Activated T-helper 1 cell treated with anti-CD3 and anti-CD28 coated beads, Interleukin-2, amount 50 U/mL, for 16 hours (primary cell): ENCODE measurements around the gene EIF5AL1.
"Not testable (repeated sequence)": the region's sequence is repeated elsewhere in the genome, so short reads cannot be mapped to it uniquely, and the experiment has no call there.

Source experiments
- DNase-seq, 2 donors: peaks; one replicate each; pipeline ENCODE4 v3.0.0-alpha.2; 2020; ENCODE audit warnings: low read depth in 1 of 2, low spot score in 1 of 2

Gene EIF5AL1

GRCh38 chr10:79509306-79509933, 2.9 kb upstream of the EIF5AL1 start:
- DNase-seq: not testable (repeated sequence)

- DNase-seq: not testable (repeated sequence)
Observed at GRCh38 chr10:79509934-79510508, 2.3 kb upstream of the EIF5AL1 start.

GRCh38 chr10:79516532-79517205, 4.3 kb downstream of the EIF5AL1 start:
- DNase-seq: not testable (repeated sequence)

GRCh38 chr10:79517567-79517966, 5.2 kb downstream of the EIF5AL1 start:
- not testable (repeated sequence) for DNase-seq

GRCh38 chr10:79521751-79522150, 9.4 kb downstream of the EIF5AL1 start:
- not testable (repeated sequence) for DNase-seq

GRCh38 chr10:79522464-79522863, 10.1 kb downstream of the EIF5AL1 start:
- not testable (repeated sequence) for DNase-seq

GRCh38 chr10:79523157-79523853, 11.0 kb downstream of the EIF5AL1 start:
- DNase-seq: not testable (repeated sequence)

- not testable (repeated sequence) for DNase-seq
Observed at GRCh38 chr10:79525049-79525710, 12.8 kb downstream of the EIF5AL1 start.

- DNase-seq: not testable (repeated sequence)
Observed at GRCh38 chr10:79528261-79528660, 15.9 kb downstream of the EIF5AL1 start.

GRCh38 chr10:79533142-79533902, 21.0 kb downstream of the EIF5AL1 start:
- DNase-seq: not testable (repeated sequence)

- DNase-seq: not testable (repeated sequence)
Observed at GRCh38 chr10:79533903-79534175, 21.5 kb downstream of the EIF5AL1 start.

GRCh38 chr10:79538311-79538710, 26.0 kb downstream of the EIF5AL1 start:
- DNase-seq: not testable (repeated sequence)

- not testable (repeated sequence) for DNase-seq
Observed at GRCh38 chr10:79540930-79541329, 28.6 kb downstream of the EIF5AL1 start.

GRCh38 chr10:79542626-79543025, 30.3 kb downstream of the EIF5AL1 start:
- DNase-seq: no peak

GRCh38 chr10:79544408-79544807, 32.1 kb downstream of the EIF5AL1 start:
- not testable (repeated sequence) for DNase-seq

GRCh38 chr10:79544926-79545659, 32.8 kb downstream of the EIF5AL1 start:
- not testable (repeated sequence) for DNase-seq

- DNase-seq: not testable (repeated sequence)
Observed at GRCh38 chr10:79547128-79547527, 34.8 kb downstream of the EIF5AL1 start.

- no peak for DNase-seq
Observed at GRCh38 chr10:79547973-79548372, 35.6 kb downstream of the EIF5AL1 start.

GRCh38 chr10:79552143-79552542, 39.8 kb downstream of the EIF5AL1 start:
- no peak for DNase-seq
